IMR-90 (cell line): ENCODE data around the gene ALG1. TPM values are rescaled to one million over a fixed set of nuclear protein-coding genes. Genes with fewer than 3 reads are reported as not detected.

Source experiments
- ATAC-seq: fragments of 200-7000 bp; cut with Tn5 transposase; 2 replicates; pipeline ENCODE4 v1.9.1; 2020; ENCODE audit warnings: low read depth, mild to moderate bottlenecking, moderate library complexity
- BruUV-seq: library from RNA; stranded (reverse); fragments of 400-500 nt; replicated peaks from 2 replicates; lab custom pipeline; 2021; lab: Mats Ljungman, UMichigan
- CTCF ChIA-PET: fragments of 300-600 bp; formaldehyde crosslinking; extraction: SDS; loops from one replicate; lab custom pipeline; 2021; ENCODE audit warnings: antibody characterized with exemption; lab: Yijun Ruan, JAX
- POLR2A ChIA-PET: fragments of 300-600 bp; sonication (Branson Sonifier 250); formaldehyde crosslinking; loops from one replicate; lab custom pipeline; 2022; ENCODE audit warnings: antibody characterized with exemption; ENCODE audit not compliant: unreplicated experiment; lab: Charles Lee
- DNase-seq: peaks from one replicate; pipeline ENCODE4 v3.0.0; 2013
- H2AFZ ChIP-seq: replicated peaks from 2 replicates; pipeline ENCODE3; 2013; ENCODE audit warnings: low read length, mild to moderate bottlenecking; ENCODE audit not compliant: poor library complexity
- H2AK5ac ChIP-seq: 2 replicates; pipeline ENCODE4 v1.6.1; 2013; ENCODE audit warnings: low read depth, low read length, inconsistent platforms
- H2AK9ac ChIP-seq: replicated peaks from 2 replicates; pipeline ENCODE3; 2013; ENCODE audit warnings: mild to moderate bottlenecking, low read depth, low read length, moderate library complexity; ENCODE audit not compliant: poor library complexity
- H2BK120ac ChIP-seq: 2 replicates; pipeline ENCODE4 v1.6.1; 2013; ENCODE audit warnings: low read depth, low read length, inconsistent platforms
- H2BK15ac ChIP-seq: 3 replicates; pipeline ENCODE4 v1.6.1; 2013; ENCODE audit warnings: low read depth, low read length, inconsistent platforms
- H2BK20ac ChIP-seq: 2 replicates; pipeline ENCODE4 v1.6.1; 2013; ENCODE audit warnings: low read depth, mild to moderate bottlenecking, inconsistent platforms, low read length, moderate library complexity
- H2BK5ac ChIP-seq: 2 replicates; pipeline ENCODE4 v1.6.1; 2013; ENCODE audit warnings: mild to moderate bottlenecking, low read depth, low read length, inconsistent platforms; ENCODE audit not compliant: poor library complexity, severe bottlenecking
- H3K14ac ChIP-seq: replicated peaks from 2 replicates; pipeline ENCODE4 v1.6.1; 2013; ENCODE audit warnings: low read depth, low read length, inconsistent platforms
- H3K18ac ChIP-seq: 2 replicates; pipeline ENCODE4 v1.6.1; 2013; ENCODE audit warnings: low read depth, low read length, control low read depth
- H3K23ac ChIP-seq: 2 replicates; pipeline ENCODE4 v1.6.1; 2013; ENCODE audit warnings: low read depth, low read length, inconsistent platforms
- H3K27ac ChIP-seq: 2 replicates; pipeline ENCODE4 v1.5.1; 2013; ENCODE audit warnings: mild to moderate bottlenecking, control low read depth, low read length; ENCODE audit not compliant: insufficient read depth
- H3K27me3 ChIP-seq: 2 replicates; pipeline ENCODE4 v1.6.1; 2013; ENCODE audit warnings: low read length; ENCODE audit not compliant: control insufficient read depth, insufficient read depth
- H3K36me3 ChIP-seq: 2 replicates; pipeline ENCODE4 v1.6.1; 2013; ENCODE audit warnings: low read length, mixed read lengths; ENCODE audit not compliant: control insufficient read depth, insufficient read depth
- H3K4ac ChIP-seq: 2 replicates; pipeline ENCODE4 v1.6.1; 2013; ENCODE audit warnings: low read depth, low read length, inconsistent platforms
- H3K4me1 ChIP-seq: 2 replicates; pipeline ENCODE4 v1.6.1; 2013; ENCODE audit warnings: low read length, mixed read lengths; ENCODE audit not compliant: control insufficient read depth, insufficient read depth
- H3K4me2 ChIP-seq: 2 replicates; pipeline ENCODE4 v1.6.1; 2013; ENCODE audit warnings: low read depth, mild to moderate bottlenecking, control low read depth, low read length, moderate library complexity
- H3K4me3 ChIP-seq: 2 replicates; pipeline ENCODE4 v1.5.1; 2013; ENCODE audit warnings: low read depth, mild to moderate bottlenecking, control low read depth, low read length, moderate library complexity; ENCODE audit not compliant: insufficient read depth
- H3K56ac ChIP-seq: 2 replicates; pipeline ENCODE4 v1.6.1; 2013; ENCODE audit warnings: low read length, inconsistent platforms; ENCODE audit not compliant: insufficient read depth; ENCODE audit errors: extremely low read depth
- H3K79me1 ChIP-seq, 2 experiments: 2 replicates each; pipeline ENCODE4 v1.6.1; 2013; ENCODE audit warnings: low read length in 2 of 2, inconsistent platforms in 1 of 2, low read depth in 1 of 2
- H3K9ac ChIP-seq: 2 replicates; pipeline ENCODE4 v1.6.1; 2013; ENCODE audit warnings: low read depth, low read length, control low read depth
- H3K9me1 ChIP-seq: 2 replicates; pipeline ENCODE4 v1.6.1; 2013; ENCODE audit warnings: low read length, inconsistent platforms; ENCODE audit not compliant: insufficient read depth
- H3K9me3 ChIP-seq: 2 replicates; pipeline ENCODE4 v1.6.1; 2013; ENCODE audit warnings: low read length; ENCODE audit not compliant: control insufficient read depth, insufficient read depth
- H4K20me1 ChIP-seq: 2 replicates; pipeline ENCODE4 v1.6.1; 2013; ENCODE audit warnings: low read length, inconsistent platforms; ENCODE audit not compliant: insufficient read depth
- H4K5ac ChIP-seq: 2 replicates; pipeline ENCODE4 v1.6.1; 2013; ENCODE audit warnings: mild to moderate bottlenecking, low read depth, low read length, control low read depth
- H4K8ac ChIP-seq, 2 experiments: 2 replicates each; pipeline ENCODE4 v1.6.1; 2013; ENCODE audit warnings: low read depth in 2 of 2, low read length in 2 of 2, control low read depth in 1 of 2, inconsistent platforms in 1 of 2
- H4K91ac ChIP-seq: 2 replicates; pipeline ENCODE4 v1.6.1; 2013; ENCODE audit warnings: low read depth, low read length, inconsistent platforms; ENCODE audit not compliant: insufficient read depth
- BHLHE40 ChIP-seq: fragments of 150-350 bp; IDR thresholded peaks from 2 replicates; pipeline ENCODE4 v1.6.1; 2016; ENCODE audit warnings: mild to moderate bottlenecking, low read depth, low read length
- CHD1 ChIP-seq: IDR thresholded peaks from 2 replicates; pipeline ENCODE4 v1.6.1; 2012; ENCODE audit warnings: low read depth, low read length, improper control_type of control experiment
- FOS ChIP-seq: fragments of 150-350 bp; IDR thresholded peaks from 2 replicates; pipeline ENCODE4 v1.6.1; 2016; ENCODE audit warnings: low read depth, low read length
- MXI1 ChIP-seq: IDR thresholded peaks from 2 replicates; pipeline ENCODE4 v1.6.1; 2012; ENCODE audit warnings: low read depth, mild to moderate bottlenecking, low read length, moderate library complexity, borderline replicate concordance
- POLR2A ChIP-seq: IDR thresholded peaks from 2 replicates; pipeline ENCODE4 v1.6.1; 2012; ENCODE audit warnings: mild to moderate bottlenecking, low read depth, low read length
- RAD21 ChIP-seq: IDR thresholded peaks from 2 replicates; pipeline ENCODE4 v1.6.1; 2012; ENCODE audit warnings: low read length, improper control_type of control experiment
- RCOR1 ChIP-seq: IDR thresholded peaks from 2 replicates; pipeline ENCODE4 v1.6.1; 2012; ENCODE audit warnings: mild to moderate bottlenecking, low read length, improper control_type of control experiment; ENCODE audit not compliant: insufficient replicate concordance
- RFX5 ChIP-seq: IDR thresholded peaks from 2 replicates; pipeline ENCODE4 v1.8.0; 2012; ENCODE audit warnings: low read depth, mild to moderate bottlenecking, low read length, moderate library complexity
- SMC3 ChIP-seq: fragments of 150-350 bp; IDR thresholded peaks from 2 replicates; pipeline ENCODE4 v1.6.1; 2016; ENCODE audit warnings: low read depth, mild to moderate bottlenecking, antibody characterized with exemption, low read length, moderate library complexity
- WGBS, 2 experiments: methylation state at CpG; one replicate each; pipeline versions ENCODE4 v1.1.5 to v1.1.7; 2013; ENCODE audit warnings: missing lambda C conversion rate in 2 of 2; ENCODE audit not compliant: insufficient read length in 1 of 2; ENCODE audit errors: extremely low coverage in 2 of 2; 5-methylcytosine and 5-hydroxymethylcytosine counted together
- dilution Hi-C: fragments of 300-500 bp; cut with HindIII; formaldehyde crosslinking; loops from one replicate; pipeline ENCODE4 v1.14.3; 2018; ENCODE audit warnings: low sequenced_read_pairs; ENCODE audit not compliant: unreplicated experiment
- in situ Hi-C: fragments of 300-500 bp; cut with MboI; formaldehyde crosslinking; loops from 3 replicates; pipeline ENCODE4 v1.14.3; 2019; ENCODE audit warnings: low sequenced_read_pairs, inconsistent platforms, mixed read lengths
- intact Hi-C: fragments of 100-400 bp; cut with micrococcal nuclease; formaldehyde crosslinking; loops from 2 replicates; pipeline ENCODE4 v1.10.0; 2022
- polyA plus RNA-seq, 3 experiments: library from polyadenylated mRNA; depleted of rRNA; stranded (reverse); fragments of >200 nt; gene quantifications; 2 replicates each; pipeline ENCODE4 v1.2.3, GENCODE V29; 2012; ENCODE audit warnings: low replicate concordance in 1 of 3
- total RNA-seq: library from RNA; depleted of rRNA; stranded (reverse); fragments of >200 nt; gene quantifications from 2 replicates; pipeline ENCODE4 v1.2.3, GENCODE V29; 2012
- TF ChIP-seq, protein P1 (sequence below): fragments of 150-350 bp; IDR thresholded peaks from 2 replicates; pipeline ENCODE4 v1.6.1; 2016; ENCODE audit warnings: low read depth, mild to moderate bottlenecking, low read length, moderate library complexity, borderline replicate concordance
- TF ChIP-seq, protein P2 (sequence below): fragments of 150-350 bp; IDR thresholded peaks from 2 replicates; pipeline ENCODE4 v1.6.1; 2017; ENCODE audit warnings: mild to moderate bottlenecking, antibody characterized with exemption, low read length, low read depth

The ALG1 gene
- total and polyA plus RNA-seq, 2 of the 4 experiments (the other 2 are of a cell fraction) = 30.9 to 41.0 TPM

DNA sequence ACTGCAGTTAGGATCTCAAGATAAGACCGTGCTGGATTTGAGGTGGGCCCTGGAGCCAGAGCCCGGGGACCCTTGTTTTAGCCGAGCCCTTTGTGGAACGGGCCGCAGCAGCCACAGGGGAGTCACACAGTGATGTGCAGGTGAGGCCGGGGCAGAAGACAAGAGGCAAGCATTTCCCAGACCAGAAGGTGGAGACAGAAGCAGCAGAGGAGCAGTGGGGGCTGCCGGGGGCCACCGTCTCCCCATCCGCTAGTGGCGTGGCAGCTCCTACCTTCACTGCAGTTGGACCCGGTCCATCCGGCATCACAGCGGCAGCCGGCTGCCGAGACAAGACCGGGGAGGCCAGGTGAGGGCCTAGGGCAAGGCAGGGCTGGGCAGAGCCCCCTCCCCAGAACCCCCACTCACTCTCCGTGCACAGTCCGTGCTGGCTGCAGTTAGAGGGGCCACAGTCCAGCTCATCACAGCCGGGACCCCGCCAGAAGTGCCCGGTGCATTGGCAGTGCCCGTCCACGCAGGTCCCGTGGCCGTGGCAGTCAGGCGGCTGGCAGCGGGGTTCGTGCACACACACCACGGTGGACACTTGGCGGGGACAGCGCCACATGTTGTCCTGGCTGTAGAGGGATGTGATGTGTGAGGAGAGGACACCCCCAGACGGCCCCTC is 43.9 kb upstream of the ALG1 start:
- no peak overlapping the region for H3K18ac ChIP-seq
- WGBS, 2 experiments = 95% methylated on average over 13 of the region's 32 CpGs; no CpG with 5 or more reads in 1 of the 2 experiments
- H3K4ac ChIP-seq = no peak overlapping the region
- no peak overlapping the region for H4K8ac ChIP-seq
- no peak overlapping the region for H3K56ac ChIP-seq
- peaks cover 2% of the 10 kb centered on the region; the same call in 1 of the 2 replicates for H3K9me1 ChIP-seq
- no peak overlapping the region for H3K14ac ChIP-seq
- H2BK5ac ChIP-seq = no peak overlapping the region
- H4K5ac ChIP-seq = no peak overlapping the region
- no peak overlapping the region for H3K9ac ChIP-seq
- H2BK20ac ChIP-seq = no peak overlapping the region
- no peak overlapping the region for H2BK120ac ChIP-seq
- H3K4me2 ChIP-seq = no peak overlapping the region
- DNase-seq (no peak), ATAC-seq (no peak)
- ChIA-PET POLR2A (no interaction called here), CTCF (no interaction called here)
- H3K79me1 ChIP-seq = peaks cover 0 to 8% of the 10 kb centered on the region in 2 experiments; a peak in 2 of 4 replicates
- H3K36me3 ChIP-seq = 0 out of 2 replicates have a peak, but pooled peaks cover 1% of the 10 kb centered on the region
- H3K9me3 ChIP-seq = no peaks in the 10 kb centered on the region
- H3K27ac ChIP-seq = no peak overlapping the region
- no peak overlapping the region for H4K91ac ChIP-seq
- BruUV-seq = no TSS peak
- intact Hi-C loops (no loop called here), in situ Hi-C loops (no loop called here), dilution Hi-C loops (no loop called here)
- H2AK5ac ChIP-seq = no peak overlapping the region
- TF ChIP-seq MXI1 (no peak), FOS (no peak), RFX5 (no peak), SMC3 (no peak), POLR2A (no peak), RCOR1 (no peak), CHD1 (no peak), RAD21 (no peak), BHLHE40 (no peak)
- TF ChIP-seq, protein P1, sequence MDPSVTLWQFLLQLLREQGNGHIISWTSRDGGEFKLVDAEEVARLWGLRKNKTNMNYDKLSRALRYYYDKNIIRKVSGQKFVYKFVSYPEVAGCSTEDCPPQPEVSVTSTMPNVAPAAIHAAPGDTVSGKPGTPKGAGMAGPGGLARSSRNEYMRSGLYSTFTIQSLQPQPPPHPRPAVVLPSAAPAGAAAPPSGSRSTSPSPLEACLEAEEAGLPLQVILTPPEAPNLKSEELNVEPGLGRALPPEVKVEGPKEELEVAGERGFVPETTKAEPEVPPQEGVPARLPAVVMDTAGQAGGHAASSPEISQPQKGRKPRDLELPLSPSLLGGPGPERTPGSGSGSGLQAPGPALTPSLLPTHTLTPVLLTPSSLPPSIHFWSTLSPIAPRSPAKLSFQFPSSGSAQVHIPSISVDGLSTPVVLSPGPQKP = no peak
- TF ChIP-seq, protein P2, sequence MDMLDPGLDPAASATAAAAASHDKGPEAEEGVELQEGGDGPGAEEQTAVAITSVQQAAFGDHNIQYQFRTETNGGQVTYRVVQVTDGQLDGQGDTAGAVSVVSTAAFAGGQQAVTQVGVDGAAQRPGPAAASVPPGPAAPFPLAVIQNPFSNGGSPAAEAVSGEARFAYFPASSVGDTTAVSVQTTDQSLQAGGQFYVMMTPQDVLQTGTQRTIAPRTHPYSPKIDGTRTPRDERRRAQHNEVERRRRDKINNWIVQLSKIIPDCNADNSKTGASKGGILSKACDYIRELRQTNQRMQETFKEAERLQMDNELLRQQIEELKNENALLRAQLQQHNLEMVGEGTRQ = no peak
- H3K23ac ChIP-seq = no peak overlapping the region
- no peak overlapping the region for H2BK15ac ChIP-seq
- peaks cover 2% of the 10 kb centered on the region; the same call in 1 of the 2 replicates for H3K4me1 ChIP-seq
- no peaks in the 10 kb centered on the region for H3K27me3 ChIP-seq
- no peaks in the 10 kb centered on the region for H4K20me1 ChIP-seq
- no peak overlapping the region for H2AFZ ChIP-seq
- H2AK9ac ChIP-seq = peak overlapping the region; percentile 42
- no peak overlapping the region for H3K4me3 ChIP-seq
